Ovary (tissue), 9 donors: ENCODE results near the gene HCFC2. TPM values are rescaled to one million over a fixed set of nuclear protein-coding genes. Genes with fewer than 3 reads are reported as not detected.

Source experiments
- DNase-seq, 5 donors: peaks; one replicate each; pipeline ENCODE4 v3.0.0-alpha.2; 2019 to 2020
- H3K27ac ChIP-seq, 2 donors: fragments of 200-600 bp; one replicate each; pipeline versions ENCODE4 v1.5.1 to v1.8.0; 2019 to 2022
- H3K27me3 ChIP-seq: fragments of 200-600 bp; one replicate; pipeline ENCODE4 v1.8.0; 2022
- H3K36me3 ChIP-seq: fragments of 200-600 bp; sonication (generic); one replicate; pipeline ENCODE4 v1.5.1; 2019
- H3K4me1 ChIP-seq: one replicate; pipeline ENCODE4 v1.8.1; 2013; ENCODE audit warnings: mild to moderate bottlenecking, moderate library complexity; ENCODE audit not compliant: insufficient read depth
- H3K4me3 ChIP-seq: fragments of 200-600 bp; sonication (generic); one replicate; pipeline ENCODE4 v1.5.1; 2017
- H3K9me3 ChIP-seq, 2 donors: fragments of 200-600 bp in 1 of 2; sonication (generic) in 1 of 2; one replicate each; pipeline versions ENCODE4 v1.5.1 to v1.8.1; 2013 to 2019; ENCODE audit warnings: mild to moderate bottlenecking in 1 of 2, moderate library complexity in 1 of 2
- CTCF ChIP-seq, 3 donors: fragments of 450-650 bp in 2 of 3; fragments of 200-600 bp in 1 of 3; IDR thresholded peaks; one replicate each; pipeline versions ENCODE4 v1.5.1 to v1.8.0; 2016 to 2022; ENCODE audit warnings: antibody characterized with exemption in 3 of 3, mild to moderate bottlenecking in 1 of 3
- EP300 ChIP-seq: sonication (generic); formaldehyde crosslinking; IDR thresholded peaks from one replicate; pipeline ENCODE4 v1.6.1; 2017; ENCODE audit warnings: antibody characterized with exemption
- POLR2A ChIP-seq: fragments of 450-650 bp; IDR thresholded peaks from one replicate; pipeline ENCODE4 v1.6.1; 2017; ENCODE audit warnings: antibody characterized with exemption, mild to moderate bottlenecking, moderate library complexity
- WGBS, 3 donors: extraction: QIAGEN DNeasy Blood & Tissue Kit in 1 of 3; methylation state at CpG; one replicate each; pipeline versions ENCODE4 v1.1.5 to v1.1.7; 2013 to 2017; 5-methylcytosine and 5-hydroxymethylcytosine counted together
- intact Hi-C, 4 donors: fragments of 100-400 bp; cut with DNase I; formaldehyde crosslinking; loops; one replicate each; pipeline versions ENCODE4 v1.11.0 to v1.15.1; 2022 to 2023
- polyA plus RNA-seq, 2 donors: library from polyadenylated mRNA; stranded (reverse); fragments of 200-250 nt in 1 of 2; fragments of 350-450 nt in 1 of 2; fragmentation: Illumina TruSeq in 1 of 2; extraction: RNeasy Lipid Tissue Mini Kit (QIAGEN cat#74804) in 1 of 2; gene quantifications; one replicate each; pipeline ENCODE4 v1.2.3, GENCODE V29; 2013 to 2014
- total RNA-seq, 7 donors: library from RNA; depleted of rRNA in 2 of 7; stranded (reverse); fragments of >200 nt in 2 of 7; fragmentation: NEBNext Ultra II Directional in 3 of 7; extraction: Animal tissue kit (Norgen Biotek cat#: 25700) in 3 of 7; gene quantifications; one replicate each; pipeline versions ENCODE4 v1.1.0 to v1.2.4, GENCODE V29; 2016 to 2023
- donor health status: DM: no; HTN: no; CAD: no; lungs with moderate emphysema.
- donor health status: DM: no; HTN: no; CAD: no.
- donor health status: Bipolar disorder and iron deficiency.
- donor health status: DM: yes; HTN: yes; CAD: no.
- donor health status: DM: no; HTN: no; CAD: no.
- donor health status: DM: yes; HTN: yes; CAD: no.

HCFC2 gene
- total and polyA plus RNA-seq, 9 donors = 8.8 to 24.6 (median 20.7) TPM

- 81 to 87% (median 83%) methylated on average over 2 of the region's 2 CpGs for WGBS, 3 donors
- DNase-seq = no peak
- Histone ChIP-seq H3K9me3 (no peaks in the 10 kb centered on the region), H3K27me3 (no peaks in the 10 kb centered on the region), H3K36me3 (no peaks in the 10 kb centered on the region), H3K4me3 (no peak overlapping the region), H3K27ac (no peak overlapping the region), H3K4me1 (no peaks in the 10 kb centered on the region)
- intact Hi-C loops = loop anchor here in 3 of 4 donors (10.0 kb wide), 2 partner anchors 85 to 95 kb away; partner anchors contain the start of gene TDG (in 2 of the 3)
- TF ChIP-seq CTCF (IDR thresholded peaks at IDR 0.05) = no peak
- no peak for TF ChIP-seq POLR2A
- no peak for TF ChIP-seq EP300
These were observed 4.4 kb upstream of the HCFC2 start for GRCh38 chr12:104059963-104060362.

- 56 to 62% (median 61%) methylated on average over 2 of the region's 2 CpGs for WGBS, 3 donors
- DNase-seq = no peak
- no peak overlapping the region for H3K27ac ChIP-seq
- TF ChIP-seq POLR2A (no peak), EP300 (no peak), CTCF (IDR thresholded peaks at IDR 0.05) (no peak)
- intact Hi-C loops = loop anchor here in 3 of 4 donors (10.0 kb wide), 2 partner anchors 86 to 96 kb away; partner anchors contain the start of gene TDG (in 2 of the 3)
- H3K36me3 ChIP-seq = no peaks in the 10 kb centered on the region
- no peaks in the 10 kb centered on the region for H3K27me3 ChIP-seq
- H3K4me3 ChIP-seq = no peak overlapping the region
- H3K4me1 ChIP-seq = peaks cover 4% of the 10 kb centered on the region
- H3K9me3 ChIP-seq = no peaks in the 10 kb centered on the region
These were observed 3.5 kb upstream of the HCFC2 start for GRCh38 chr12:104060791-104061190.

GRCh38 chr12:104063712-104064030, 660 bp upstream of the HCFC2 start:
- intact Hi-C loops = loop anchor here in 3 of 4 donors (10.0 kb wide), 2 partner anchors 89 to 99 kb away; partner anchors contain the start of gene TDG (in 2 of the 3)
- TF ChIP-seq EP300 (no peak), CTCF (IDR thresholded peaks at IDR 0.05) (no peak), POLR2A (no peak)
- Histone ChIP-seq H3K4me1 (peaks cover 6% of the 10 kb centered on the region), H3K9me3 (no peaks in the 10 kb centered on the region), H3K27ac (peak overlapping the region; percentile 31 to 72), H3K4me3 (peak overlapping the region; percentile 82), H3K27me3 (no peaks in the 10 kb centered on the region), H3K36me3 (no peaks in the 10 kb centered on the region)
- WGBS, 3 donors = 0 to 2% (median 1%) methylated on average over 7 of the region's 7 CpGs
- no peak for DNase-seq

GRCh38 chr12:104064842-104065427, 604 bp downstream of the HCFC2 start:
- TF ChIP-seq EP300 (no peak), CTCF (IDR thresholded peaks at IDR 0.05) (no peak), POLR2A (no peak)
- no peak for DNase-seq
- 0 to 1% (median 1%) methylated on average over 32 to 41 of the region's 41 CpGs for WGBS, 3 donors
- Histone ChIP-seq H3K9me3 (no peaks in the 10 kb centered on the region), H3K4me3 (peak overlapping the region; percentile 82), H3K27ac (peak overlapping the region; percentile 31 to 72), H3K36me3 (no peaks in the 10 kb centered on the region), H3K4me1 (peaks cover 6% of the 10 kb centered on the region), H3K27me3 (no peaks in the 10 kb centered on the region)
- intact Hi-C loops = loop anchor here in 3 of 4 donors (10.0 kb wide), 2 partner anchors 90 to 100 kb away; partner anchors contain the start of gene TDG (in 2 of the 3)
